WTC11 (cell line): ENCODE results near the gene CCDC80. TPM values are rescaled to one million over a fixed set of nuclear protein-coding genes. Genes with fewer than 3 reads are reported as not detected.

ENCODE experiments used
- ATAC-seq: fragments of 200-7000 bp; cut with Tn5 transposase; 2 replicates; pipeline ENCODE4 v1.10.0; 2021; ENCODE audit warnings: mild to moderate bottlenecking, moderate library complexity
- CTCF ChIA-PET: fragments of 300-600 bp; sonication (Branson Sonifier 250); formaldehyde crosslinking; loops from one replicate; lab custom pipeline; 2021; ENCODE audit warnings: antibody characterized with exemption; lab: Charles Lee
- POLR2A ChIA-PET: fragments of 350-600 bp; sonication (Branson Sonifier 250); formaldehyde crosslinking; loops from one replicate; lab custom pipeline; 2021; ENCODE audit warnings: antibody characterized with exemption; lab: Charles Lee
- DNase-seq: peaks from one replicate; pipeline ENCODE4 v3.0.0; 2021; ENCODE audit warnings: low spot score
- H3K27ac Mint-ChIP-seq: 2 replicates; pipeline ENCODE4 v1.8.0; 2021; ENCODE audit warnings: mixed read lengths
- H3K27me3 Mint-ChIP-seq: 2 replicates; pipeline ENCODE4 v1.8.0; 2021; ENCODE audit warnings: low read depth, mild to moderate bottlenecking, moderate library complexity, mixed read lengths
- H3K36me3 Mint-ChIP-seq: 2 replicates; pipeline ENCODE4 v1.8.0; 2021; ENCODE audit warnings: mixed read lengths
- H3K4me1 Mint-ChIP-seq: 2 replicates; pipeline ENCODE4 v1.8.0; 2022; ENCODE audit warnings: mixed read lengths
- H3K4me3 Mint-ChIP-seq: 2 replicates; pipeline ENCODE4 v1.8.0; 2021; ENCODE audit warnings: mild to moderate bottlenecking, moderate library complexity, mixed read lengths
- H3K9me3 Mint-ChIP-seq: 2 replicates; pipeline ENCODE4 v1.8.0; 2021; ENCODE audit warnings: mixed read lengths
- ARID4B ChIP-seq: sonication (generic); formaldehyde crosslinking; IDR thresholded peaks from 2 replicates; pipeline ENCODE4 v1.8.0; 2023; ENCODE audit warnings: missing genetic modification reagents, mild to moderate bottlenecking, borderline replicate concordance
- ATF1 ChIP-seq: sonication (generic); formaldehyde crosslinking; IDR thresholded peaks from 2 replicates; pipeline ENCODE4 v1.8.1; 2023; ENCODE audit warnings: mild to moderate bottlenecking, moderate library complexity, missing genetic modification reagents
- CDX4 ChIP-seq: fragments of 250-450 bp; sonication (Bioruptor Pico); IDR thresholded peaks from 2 replicates; pipeline ENCODE4 v1.9.0; 2021; ENCODE audit warnings: moderate library complexity, mild to moderate bottlenecking, inconsistent platforms, borderline replicate concordance
- GRHL2 ChIP-seq: fragments of 250-450 bp; sonication (Bioruptor Pico); IDR thresholded peaks from 2 replicates; pipeline ENCODE4 v1.8.0; 2022; ENCODE audit warnings: mild to moderate bottlenecking, moderate library complexity; ENCODE audit not compliant: insufficient replicate concordance, severe bottlenecking
- GTF2I ChIP-seq: fragments of 250-450 bp; sonication (Bioruptor Pico); conservative IDR thresholded peaks from 2 replicates; pipeline ENCODE4 v1.4.0; 2021; ENCODE audit warnings: mild to moderate bottlenecking
- JAZF1 ChIP-seq: fragments of 250-450 bp; sonication (Bioruptor Pico); IDR thresholded peaks from 2 replicates; pipeline ENCODE4 v1.9.0; 2021; ENCODE audit warnings: moderate library complexity, mild to moderate bottlenecking, inconsistent platforms
- MLX ChIP-seq: sonication (generic); formaldehyde crosslinking; IDR thresholded peaks from 2 replicates; pipeline ENCODE4 v1.8.1; 2023; ENCODE audit warnings: mild to moderate bottlenecking, missing genetic modification reagents, moderate library complexity
- MXD4 ChIP-seq: fragments of 250-450 bp; sonication (Bioruptor Pico); IDR thresholded peaks from 2 replicates; pipeline ENCODE4 v1.8.0; 2021; ENCODE audit warnings: mild to moderate bottlenecking, moderate library complexity, borderline replicate concordance
- NFYB ChIP-seq: sonication (generic); formaldehyde crosslinking; conservative IDR thresholded peaks from 2 replicates; pipeline ENCODE4 v1.8.0; 2022; ENCODE audit warnings: low read depth, missing genetic modification reagents
- NR3C1 ChIP-seq: sonication (generic); formaldehyde crosslinking; conservative IDR thresholded peaks from 2 replicates; pipeline ENCODE4 v1.8.1; 2023; ENCODE audit warnings: low read depth, mild to moderate bottlenecking, missing genetic modification reagents
- OVOL2 ChIP-seq: fragments of 250-450 bp; sonication (Bioruptor Pico); IDR thresholded peaks from 2 replicates; pipeline ENCODE4 v1.9.0; 2021; ENCODE audit warnings: mild to moderate bottlenecking, borderline replicate concordance
- PRRX2 ChIP-seq: fragments of 250-450 bp; sonication (Bioruptor Pico); IDR thresholded peaks from 2 replicates; pipeline ENCODE4 v1.8.0; 2021; ENCODE audit warnings: mild to moderate bottlenecking
- ZBTB43 ChIP-seq: sonication (generic); formaldehyde crosslinking; IDR thresholded peaks from 2 replicates; pipeline ENCODE4 v1.8.1; 2023; ENCODE audit warnings: mild to moderate bottlenecking, missing genetic modification reagents
- ZNF317 ChIP-seq: sonication (generic); formaldehyde crosslinking; IDR thresholded peaks from 2 replicates; pipeline ENCODE4 v1.8.1; 2023; ENCODE audit warnings: low read depth, mild to moderate bottlenecking, moderate library complexity, missing genetic modification reagents, borderline replicate concordance
- ZNF416 ChIP-seq: fragments of 250-450 bp; sonication (Bioruptor Pico); IDR thresholded peaks from 2 replicates; pipeline ENCODE4 v1.9.0; 2021; ENCODE audit warnings: mild to moderate bottlenecking, inconsistent platforms
- ZNF423 ChIP-seq: fragments of 250-450 bp; sonication (Bioruptor Pico); IDR thresholded peaks from 2 replicates; pipeline ENCODE4 v2.1.2; 2022; ENCODE audit warnings: mild to moderate bottlenecking, moderate library complexity
- ZNF671 ChIP-seq: fragments of 250-450 bp; sonication (Bioruptor Pico); IDR thresholded peaks from 2 replicates; pipeline ENCODE4 v1.8.0; 2021; ENCODE audit warnings: mild to moderate bottlenecking
- total RNA-seq: library from RNA; stranded (reverse); gene quantifications from 3 replicates; pipeline ENCODE4 v1.2.3, GENCODE V29; 2021
- TF ChIP-seq, protein P1 (sequence below): sonication (generic); formaldehyde crosslinking; IDR thresholded peaks from 2 replicates; pipeline ENCODE4 v1.8.0; 2022; ENCODE audit warnings: missing genetic modification reagents

CCDC80 gene
- total RNA-seq, 1 experiment from 2014 or later, result 10.9 TPM

- H3K4me3 Mint-ChIP-seq, result no peak overlapping the region
These were observed 38.6 kb downstream of the CCDC80 start for GRCh38 chr3:112602217-112602838.

More at GRCh38 chr3:112602217-112602838, 38.6 kb downstream of the CCDC80 start:
- DNase-seq (no peak), ATAC-seq (no peak)
- Mint-ChIP-seq H3K4me1 (0 out of 2 replicates have a peak, but pooled peaks cover 3% of the 10 kb centered on the region), H3K27ac (no peak overlapping the region), H3K36me3 (no peaks in the 10 kb centered on the region), H3K9me3 (no peaks in the 10 kb centered on the region), H3K27me3 (no peaks in the 10 kb centered on the region)
- CTCF ChIA-PET, result interaction anchor here (0.6 kb wide), 1 partner anchor 52 kb away, joined by 3 read pairs; no protein-coding TSS in a partner anchor
- TF ChIP-seq MXD4, result no peak
- no peak for TF ChIP-seq GTF2I (CRISPR knock-in tag)
- no peak for TF ChIP-seq GRHL2 (CRISPR knock-in tag)
- no peak for TF ChIP-seq ZNF317 (CRISPR knock-in tag)
- no peak for TF ChIP-seq ARID4B (CRISPR knock-in tag)
- no peak for TF ChIP-seq ZNF416
- TF ChIP-seq ZNF423 (CRISPR knock-in tag), result no peak
- TF ChIP-seq, protein P1, sequence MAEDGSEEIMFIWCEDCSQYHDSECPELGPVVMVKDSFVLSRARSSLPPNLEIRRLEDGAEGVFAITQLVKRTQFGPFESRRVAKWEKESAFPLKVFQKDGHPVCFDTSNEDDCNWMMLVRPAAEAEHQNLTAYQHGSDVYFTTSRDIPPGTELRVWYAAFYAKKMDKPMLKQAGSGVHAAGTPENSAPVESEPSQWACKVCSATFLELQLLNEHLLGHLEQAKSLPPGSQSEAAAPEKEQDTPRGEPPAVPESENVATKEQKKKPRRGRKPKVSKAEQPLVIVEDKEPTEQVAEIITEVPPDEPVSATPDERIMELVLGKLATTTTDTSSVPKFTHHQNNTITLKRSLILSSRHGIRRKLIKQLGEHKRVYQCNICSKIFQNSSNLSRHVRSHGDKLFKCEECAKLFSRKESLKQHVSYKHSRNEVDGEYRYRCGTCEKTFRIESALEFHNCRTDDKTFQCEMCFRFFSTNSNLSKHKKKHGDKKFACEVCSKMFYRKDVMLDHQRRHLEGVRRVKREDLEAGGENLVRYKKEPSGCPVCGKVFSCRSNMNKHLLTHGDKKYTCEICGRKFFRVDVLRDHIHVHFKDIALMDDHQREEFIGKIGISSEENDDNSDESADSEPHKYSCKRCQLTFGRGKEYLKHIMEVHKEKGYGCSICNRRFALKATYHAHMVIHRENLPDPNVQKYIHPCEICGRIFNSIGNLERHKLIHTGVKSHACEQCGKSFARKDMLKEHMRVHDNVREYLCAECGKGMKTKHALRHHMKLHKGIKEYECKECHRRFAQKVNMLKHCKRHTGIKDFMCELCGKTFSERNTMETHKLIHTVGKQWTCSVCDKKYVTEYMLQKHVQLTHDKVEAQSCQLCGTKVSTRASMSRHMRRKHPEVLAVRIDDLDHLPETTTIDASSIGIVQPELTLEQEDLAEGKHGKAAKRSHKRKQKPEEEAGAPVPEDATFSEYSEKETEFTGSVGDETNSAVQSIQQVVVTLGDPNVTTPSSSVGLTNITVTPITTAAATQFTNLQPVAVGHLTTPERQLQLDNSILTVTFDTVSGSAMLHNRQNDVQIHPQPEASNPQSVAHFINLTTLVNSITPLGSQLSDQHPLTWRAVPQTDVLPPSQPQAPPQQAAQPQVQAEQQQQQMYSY, result no peak
- TF ChIP-seq ZBTB43, result no peak
- TF ChIP-seq OVOL2, result no peak
- no peak for TF ChIP-seq JAZF1 (CRISPR knock-in tag)
- no peak for TF ChIP-seq MLX (CRISPR knock-in tag)
- TF ChIP-seq ATF1 (CRISPR knock-in tag), result no peak
- no peak for TF ChIP-seq ZNF671 (CRISPR knock-in tag)
- no peak for TF ChIP-seq NR3C1 (CRISPR knock-in tag)
- no peak for TF ChIP-seq NFYB (CRISPR knock-in tag)
- no peak for TF ChIP-seq PRRX2 (CRISPR knock-in tag)
- no peak for TF ChIP-seq CDX4 (CRISPR knock-in tag)
- POLR2A ChIA-PET, result no interaction called here
